AML-193 (cell line): Measurements from ENCODE around the gene PXDN.
"Not testable (repeated sequence)": the region's sequence is repeated elsewhere in the genome, so short reads cannot be mapped to it uniquely, and the experiment has no call there.

Experiments used
- DNase-seq, 2 experiments: peaks; one replicate each; lab custom pipeline; 2025; lab: John Stamatoyannopoulos, UW

The PXDN gene

DNA sequence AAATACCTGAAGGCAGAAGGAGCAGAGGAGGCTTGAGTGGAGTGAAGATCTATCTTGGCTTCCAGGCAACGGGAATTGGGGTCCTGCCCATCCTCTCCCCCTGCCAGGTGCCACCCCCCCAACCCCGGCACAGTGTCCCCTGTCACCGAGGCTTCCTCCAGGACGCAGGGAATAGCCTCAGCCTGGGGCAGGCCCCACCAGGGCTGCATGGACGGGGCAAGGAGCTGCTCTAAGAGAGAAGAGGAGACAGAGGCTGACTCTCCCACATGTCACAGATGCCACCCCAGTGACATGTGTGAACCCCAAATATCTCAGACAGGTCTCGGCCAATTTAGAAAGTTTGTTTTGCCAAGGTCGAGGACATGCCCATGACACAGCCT is 42.1 kb downstream of the PXDN start:
- no peak for DNase-seq

DNA sequence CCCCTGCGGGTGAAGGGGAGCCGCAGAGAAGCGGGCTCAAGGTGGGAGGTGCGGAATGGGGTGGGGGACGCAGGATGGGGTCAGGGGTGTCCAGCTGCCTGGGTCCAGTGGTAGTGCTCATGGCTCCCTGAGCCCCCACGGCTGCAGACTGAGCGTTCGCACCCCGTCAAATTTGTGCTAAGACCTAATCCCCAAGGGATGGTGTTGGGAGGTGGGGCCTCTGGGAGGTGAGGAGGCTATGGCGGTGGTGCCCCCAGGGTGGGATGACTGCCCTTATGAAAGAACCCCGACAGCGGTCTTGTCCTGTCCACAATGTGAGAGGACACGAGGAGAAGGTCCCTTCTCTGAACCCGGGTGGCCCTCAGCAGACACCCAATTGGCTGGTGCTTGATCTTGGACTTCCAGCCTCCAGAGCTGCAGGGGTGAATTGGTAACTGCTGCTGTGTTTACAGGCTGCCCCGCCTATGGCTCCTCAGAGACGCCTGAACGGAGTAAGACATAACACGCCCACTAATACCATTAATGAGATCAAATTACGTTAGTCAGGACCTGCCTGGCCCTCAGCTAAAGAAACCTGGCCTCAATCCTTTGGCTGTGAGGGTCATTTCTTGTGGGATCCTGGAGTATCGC is 42.6 kb downstream of the PXDN start:
- DNase-seq: no peak

DNA sequence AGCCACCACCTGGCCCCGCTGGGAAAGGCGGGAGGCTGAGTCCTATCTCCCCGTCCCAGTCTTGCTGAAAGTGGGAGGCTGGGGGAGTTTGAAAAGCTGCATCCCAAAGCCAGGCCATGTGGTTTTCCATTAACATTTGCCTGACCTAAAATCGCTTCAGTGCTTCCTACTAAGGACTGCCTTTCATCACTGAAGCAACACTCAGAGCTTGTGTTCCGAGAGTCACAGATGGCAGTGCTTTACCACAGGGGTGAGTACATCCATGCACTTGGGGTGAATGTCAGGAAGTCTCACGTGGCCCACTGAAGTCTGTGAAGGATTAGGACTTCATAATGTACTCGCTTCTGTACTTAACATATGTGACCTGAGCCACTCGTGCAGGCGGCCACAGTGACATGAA is 43.3 kb downstream of the PXDN start:
- DNase-seq: no peak

- not testable (repeated sequence) for DNase-seq
Observed at GRCh38 chr2:1700427-1700826, 43.9 kb downstream of the PXDN start.

DNA sequence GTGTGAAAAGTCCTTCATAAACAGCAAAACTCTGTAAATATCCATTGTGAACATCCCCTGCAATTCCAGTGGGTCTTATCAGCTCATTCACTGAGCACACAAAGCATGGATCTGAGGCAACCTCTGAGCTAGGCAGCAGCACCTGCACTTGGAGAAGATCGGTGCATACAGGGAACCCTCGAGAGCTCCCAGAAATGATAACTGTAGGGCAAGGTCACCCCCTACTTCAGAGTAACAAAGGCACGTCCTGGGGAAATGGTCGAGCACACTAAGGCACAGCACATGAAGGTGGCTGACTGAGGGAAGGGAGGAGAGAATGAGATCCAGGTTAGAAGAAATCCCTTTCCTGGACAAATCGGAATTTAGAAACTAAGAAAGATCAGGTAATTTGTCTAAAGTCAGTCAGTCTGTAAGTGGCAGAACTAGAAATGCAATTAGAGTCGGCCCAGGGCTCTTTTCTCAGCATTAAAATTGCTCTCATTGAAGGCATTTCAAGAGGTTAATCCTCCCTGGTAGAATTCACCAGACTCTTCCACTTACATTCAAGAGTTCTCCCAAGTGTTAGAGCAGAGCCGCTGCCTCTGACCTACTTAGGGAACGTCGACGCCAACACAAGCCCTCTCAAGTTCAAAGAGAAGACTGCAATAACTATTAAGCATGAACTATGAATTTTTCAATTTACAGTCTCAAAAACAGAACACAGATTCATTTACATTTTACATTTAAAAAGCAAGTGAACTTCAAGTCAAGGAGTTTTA is 45.9 kb downstream of the PXDN start:
- no peak for DNase-seq

GRCh38 chr2:1697601-1698000 is 46.7 kb downstream of the PXDN start:
- no peak for DNase-seq

DNA sequence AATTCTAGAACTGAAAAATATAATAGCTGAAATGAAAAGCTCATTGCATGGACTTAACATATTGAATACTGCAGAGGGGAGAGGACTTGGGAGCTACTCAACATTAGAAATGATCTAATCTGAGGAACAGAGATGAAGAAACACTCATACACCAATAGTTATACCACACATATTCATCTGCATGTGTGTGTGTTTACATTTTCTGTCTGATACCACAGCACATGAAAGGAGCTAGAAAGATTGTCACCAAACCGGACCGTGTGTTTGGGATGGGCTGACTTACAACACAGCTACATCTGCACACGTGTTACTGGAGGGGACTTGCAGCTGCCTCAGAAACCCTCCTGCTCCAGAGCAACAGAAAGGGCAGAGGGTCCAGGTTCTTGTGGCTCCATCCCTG is 47.8 kb downstream of the PXDN start:
- no peak for DNase-seq

DNA sequence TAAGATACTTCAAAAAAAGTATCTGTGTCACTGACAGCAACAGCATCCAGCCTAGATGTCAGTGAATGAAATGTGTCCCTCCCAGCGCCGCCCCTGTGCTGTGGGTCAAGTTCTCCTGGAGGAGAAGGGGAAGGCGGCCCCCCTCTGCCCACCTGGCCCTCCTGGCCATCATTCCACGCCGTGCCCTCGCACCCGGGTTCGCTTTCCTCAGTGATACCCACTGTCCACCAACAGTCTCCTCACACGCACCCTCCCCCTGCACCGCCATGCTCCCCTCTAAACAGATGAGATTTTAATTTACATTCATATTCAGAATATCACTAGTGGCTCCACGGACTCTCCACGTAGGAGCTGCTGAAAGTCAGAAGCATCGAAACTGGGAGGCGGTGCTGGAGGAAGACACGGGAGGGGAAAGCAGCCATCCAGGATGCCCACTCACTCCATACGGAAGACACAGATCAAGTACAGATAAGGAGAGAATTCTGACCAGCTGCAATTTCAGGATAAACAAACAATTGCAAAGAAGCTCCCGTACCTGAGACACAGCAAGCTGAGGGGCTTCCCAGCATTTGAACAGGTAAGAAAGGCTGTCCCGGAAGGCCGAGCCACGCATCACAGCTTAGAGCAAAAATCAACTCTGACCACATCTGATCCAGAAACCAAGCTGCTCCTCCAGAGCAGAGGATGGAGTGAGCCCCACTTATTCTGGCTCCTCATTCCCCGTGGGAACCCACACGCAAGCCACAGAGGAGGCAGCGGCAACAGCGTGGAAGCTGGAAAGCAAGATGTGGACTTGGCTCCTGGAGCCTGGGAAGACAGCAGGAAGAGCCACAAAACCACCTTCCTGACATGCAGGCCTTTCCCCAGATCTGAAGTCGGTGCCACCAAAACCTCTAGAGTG is 49.7 kb downstream of the PXDN start:
- DNase-seq: no peak

- DNase-seq: no peak
Observed at GRCh38 chr2:1693723-1694122, 50.6 kb downstream of the PXDN start.

DNA sequence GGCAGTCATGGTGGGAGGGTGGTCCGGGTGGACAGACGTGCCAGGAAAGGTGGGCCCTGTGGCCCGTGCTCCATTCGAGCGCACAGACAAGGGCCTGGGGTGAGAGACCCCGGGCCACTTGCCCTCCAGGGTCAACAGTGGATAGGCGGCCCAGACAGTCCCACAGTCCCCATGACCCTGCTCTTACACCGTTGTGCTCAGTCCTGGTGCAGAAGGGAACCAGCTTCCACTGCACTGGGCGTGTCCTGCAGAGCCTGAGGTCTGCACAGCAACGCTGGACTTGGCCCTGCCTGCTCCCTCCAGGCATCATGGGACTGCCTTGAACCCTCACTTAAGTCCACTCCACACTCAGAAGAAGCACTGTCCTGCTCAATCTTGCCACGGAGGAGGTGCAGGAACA is 52.0 kb downstream of the PXDN start:
- DNase-seq: no peak

DNA sequence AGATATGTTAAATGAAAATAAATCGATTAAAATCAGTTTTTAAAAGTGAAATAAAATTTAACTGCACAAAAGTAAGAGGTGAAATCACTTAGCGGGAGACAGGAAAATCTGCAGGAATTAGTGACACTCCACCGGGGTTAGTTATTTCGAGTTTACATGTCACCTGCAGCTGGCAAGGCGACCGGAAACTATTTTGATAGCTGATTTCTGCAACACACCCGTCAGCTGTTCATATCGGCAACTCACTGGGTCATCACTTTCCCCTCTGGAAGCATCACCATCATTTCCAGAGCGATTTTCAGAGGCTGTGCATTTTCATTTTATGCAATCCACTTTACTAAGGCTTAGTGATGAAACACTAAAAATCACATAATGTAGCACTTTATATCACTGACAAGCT is 52.9 kb downstream of the PXDN start:
- no peak for DNase-seq

GRCh38 chr2:1690056-1690775 is 54.1 kb downstream of the PXDN start:
- no peak for DNase-seq

DNA sequence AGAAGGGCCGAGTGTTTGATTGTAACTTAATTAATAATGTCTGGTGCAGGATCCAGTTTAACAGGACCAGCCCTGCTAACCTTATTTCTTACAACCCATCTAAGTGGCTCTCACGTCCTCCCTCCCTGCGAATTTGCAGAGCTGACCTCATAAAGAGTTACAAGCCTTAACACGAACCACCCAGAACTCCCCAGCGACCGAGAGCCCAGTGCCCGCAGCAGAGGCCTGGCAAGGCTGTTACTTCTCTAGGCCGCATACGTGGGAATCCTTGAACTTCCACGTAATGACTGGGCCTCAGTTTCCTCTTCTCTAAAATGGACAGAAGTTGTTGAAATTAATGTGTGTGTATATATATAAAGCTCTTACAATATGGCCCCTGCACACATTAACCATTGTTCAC is 55.5 kb downstream of the PXDN start:
- no peak for DNase-seq

- no peak for DNase-seq
Observed at GRCh38 chr2:1688161-1688560, 56.2 kb downstream of the PXDN start.

DNA sequence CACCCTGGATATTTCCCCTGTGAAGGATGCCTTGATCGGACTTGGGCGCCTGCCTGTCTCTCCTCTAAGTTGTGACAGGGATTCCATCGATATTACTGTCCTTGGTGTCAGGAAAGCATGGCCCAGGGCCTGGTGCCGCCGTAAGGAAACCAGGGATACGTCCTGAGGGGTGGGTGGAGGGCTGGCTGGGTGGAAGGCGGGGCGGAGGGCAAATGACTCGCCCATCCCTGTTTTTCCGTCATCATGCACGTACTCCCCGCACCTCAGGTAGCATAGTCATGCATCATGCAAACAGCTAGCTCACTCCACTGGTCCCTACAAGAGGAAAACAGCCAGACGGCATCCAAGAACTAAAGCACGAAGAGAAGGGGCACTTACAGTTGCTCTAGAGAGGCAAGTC is 57.1 kb downstream of the PXDN start:
- no peak for DNase-seq

GRCh38 chr2:1686784-1687105 is 57.6 kb downstream of the PXDN start:
- DNase-seq: no peak

DNA sequence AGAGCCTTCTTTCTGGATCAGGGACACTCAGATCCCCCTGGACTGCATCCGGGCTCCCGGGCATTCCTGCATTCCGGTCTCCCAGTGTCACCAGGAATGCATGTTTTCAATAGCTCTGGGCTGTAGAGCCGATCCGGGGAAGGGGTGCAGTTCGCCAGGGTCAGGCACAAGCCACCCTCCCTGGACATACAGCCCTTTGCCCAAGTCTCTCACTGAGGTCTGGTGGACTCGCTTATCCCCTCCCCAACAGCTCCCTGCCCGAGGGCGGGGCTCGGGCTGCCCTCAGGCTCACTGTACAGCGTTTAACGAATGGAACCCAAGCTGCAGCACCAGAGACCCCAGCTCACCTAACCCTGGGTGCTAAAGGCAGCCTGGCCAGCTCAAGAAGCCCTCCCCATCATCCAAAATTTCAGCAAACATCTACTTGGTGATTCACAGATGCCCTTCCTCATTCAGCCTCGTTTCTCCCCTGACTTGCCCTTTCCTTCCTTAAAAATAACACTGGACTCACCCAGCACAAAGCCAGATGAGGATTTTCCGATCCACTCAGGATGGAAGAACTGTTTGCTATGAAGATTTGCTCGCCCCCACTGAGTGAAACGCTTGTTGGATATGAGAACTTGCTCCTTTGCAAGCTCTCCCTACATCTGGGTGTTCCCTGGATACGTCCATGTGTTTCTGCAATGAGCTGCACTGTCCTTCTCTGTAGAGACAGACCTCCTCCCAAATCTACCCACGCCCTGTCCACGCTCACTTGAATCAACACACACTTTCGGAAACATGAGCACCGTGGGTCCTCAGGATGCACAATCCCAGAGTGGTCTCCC is 58.1 kb downstream of the PXDN start:
- no peak for DNase-seq

GRCh38 chr2:1685078-1685956 is 59.0 kb downstream of the PXDN start:
- no peak for DNase-seq

DNA sequence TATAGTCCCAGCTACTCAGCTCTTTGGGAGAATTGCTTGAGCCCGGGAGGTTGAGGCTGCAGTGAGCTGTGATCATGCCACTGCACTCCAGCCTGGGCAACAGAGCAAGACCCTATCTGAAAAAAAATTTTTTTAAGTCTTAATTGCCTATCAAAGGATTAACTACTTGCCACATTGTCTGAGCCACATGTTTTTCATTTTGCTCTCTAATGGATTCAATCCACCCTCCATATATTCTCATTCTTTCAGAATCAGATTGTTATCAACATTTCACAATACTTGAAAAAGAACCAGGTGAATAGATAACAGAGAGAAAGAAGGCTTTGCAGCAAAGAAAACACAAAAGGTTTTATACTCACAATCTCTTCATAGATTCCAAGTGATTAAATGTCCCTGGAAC is 61.0 kb downstream of the PXDN start:
- no peak for DNase-seq

DNA sequence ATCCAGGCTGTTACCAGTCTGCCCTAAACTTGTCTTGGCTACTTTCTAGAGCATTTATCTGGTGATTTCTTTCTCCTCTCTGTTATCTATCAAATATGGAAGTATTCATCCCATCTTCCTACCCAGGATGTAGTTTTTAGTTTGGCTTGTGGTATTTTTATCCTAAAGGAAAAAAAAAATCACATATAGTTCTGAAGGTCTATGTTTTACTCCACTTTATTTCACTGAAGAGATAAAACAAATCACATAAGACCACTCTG is 62.2 kb downstream of the PXDN start:
- no peak for DNase-seq
